ENCODE data around the gene DISP2.

- no peak for TF ChIP-seq CTCF (IDR thresholded peaks at IDR 0.05)
- no peak for TF ChIP-seq REST (IDR thresholded peaks at IDR 0.05; ENCODE audit: insufficient read depth in 1 of 2, low read depth in 2 of 2, low read length in 1 of 2)
- TF ChIP-seq SIN3A (IDR thresholded peaks at IDR 0.05; ENCODE audit: borderline replicate concordance, insufficient read depth, low read depth, low read length): no peak
- no peak; the same call in 1 of the 2 replicates for TF ChIP-seq POLR2AphosphoS5 (IDR thresholded peaks at IDR 0.05; ENCODE audit: low read depth, low read length)
- TF ChIP-seq TCF7L2 (IDR thresholded peaks at IDR 0.05; ENCODE audit: low read depth, low read length): no peak
Measured at GRCh38 chr15:40379853-40380252, 21.8 kb downstream of the DISP2 start.

All from Panc1 (cell line).